GM21529 (cell line): Measurements from ENCODE around the gene CSF3R.
"Not testable (repeated sequence)": the region's sequence is repeated elsewhere in the genome, so short reads cannot be mapped to it uniquely, and the experiment has no call there.

Experiments used
- ATAC-seq: cut with Tn5 transposase; IDR thresholded peaks from one replicate; pipeline ENCODE4 v1.9.1; 2021; ENCODE audit not compliant: unreplicated experiment

Gene CSF3R

DNA sequence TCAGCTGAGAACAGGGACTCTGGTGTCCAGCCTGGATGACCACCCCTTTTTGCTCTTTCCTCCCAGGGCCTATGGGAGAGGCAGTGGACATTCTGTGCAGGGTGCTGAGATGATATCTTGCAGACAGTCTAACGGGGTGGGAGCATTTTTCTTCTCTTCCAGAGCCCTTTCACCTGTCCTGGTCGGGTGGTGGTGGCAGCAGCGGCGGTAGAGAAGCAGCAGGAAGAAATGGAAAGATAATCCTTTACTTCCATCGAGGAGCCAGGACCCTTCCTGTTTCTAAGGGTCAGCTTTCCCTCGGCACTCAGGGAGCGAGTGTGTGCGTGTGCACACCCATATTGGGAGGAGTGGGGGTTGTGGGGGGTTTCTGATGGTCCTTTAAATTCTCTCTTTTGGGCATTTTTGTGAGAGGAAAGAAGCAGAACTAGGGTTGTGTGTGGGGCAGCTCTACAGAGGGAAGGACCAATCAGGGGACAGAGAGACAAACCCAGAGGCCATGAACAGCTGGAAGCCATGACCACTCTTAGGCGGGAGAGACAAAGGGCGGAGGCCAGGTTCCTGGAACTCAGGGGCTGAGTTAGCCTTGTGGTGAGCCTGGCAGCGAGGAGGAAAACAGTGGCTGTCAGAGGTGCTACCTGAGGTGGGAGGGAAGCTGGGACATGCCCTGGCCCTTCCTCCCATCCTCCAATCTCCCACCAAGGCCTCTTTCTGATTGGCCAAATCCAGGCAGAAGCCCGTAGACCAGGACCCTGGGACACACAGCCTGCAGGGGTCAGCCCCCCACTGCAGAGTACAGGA, 31.2 kb upstream of the CSF3R start:
- ATAC-seq: no peak

DNA sequence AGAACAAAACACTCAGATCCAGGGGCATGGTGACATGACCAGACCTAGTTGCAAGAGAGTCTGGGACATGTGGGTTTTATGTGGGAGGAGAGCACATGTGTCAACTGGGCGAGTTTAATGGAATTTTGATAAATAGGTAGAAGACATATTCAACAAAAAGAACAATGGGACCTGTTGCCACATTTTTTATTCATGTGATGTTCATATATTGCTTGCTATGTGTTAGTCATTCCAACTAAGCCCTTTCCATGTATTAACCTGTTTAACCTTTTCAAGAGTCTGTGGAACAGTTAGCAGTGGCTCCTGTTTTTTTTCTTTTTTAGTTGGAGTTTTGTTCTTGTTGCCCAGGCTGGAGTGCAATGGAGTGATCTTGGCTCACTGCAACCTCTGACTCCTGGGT, 30.1 kb upstream of the CSF3R start:
- no peak for ATAC-seq

DNA sequence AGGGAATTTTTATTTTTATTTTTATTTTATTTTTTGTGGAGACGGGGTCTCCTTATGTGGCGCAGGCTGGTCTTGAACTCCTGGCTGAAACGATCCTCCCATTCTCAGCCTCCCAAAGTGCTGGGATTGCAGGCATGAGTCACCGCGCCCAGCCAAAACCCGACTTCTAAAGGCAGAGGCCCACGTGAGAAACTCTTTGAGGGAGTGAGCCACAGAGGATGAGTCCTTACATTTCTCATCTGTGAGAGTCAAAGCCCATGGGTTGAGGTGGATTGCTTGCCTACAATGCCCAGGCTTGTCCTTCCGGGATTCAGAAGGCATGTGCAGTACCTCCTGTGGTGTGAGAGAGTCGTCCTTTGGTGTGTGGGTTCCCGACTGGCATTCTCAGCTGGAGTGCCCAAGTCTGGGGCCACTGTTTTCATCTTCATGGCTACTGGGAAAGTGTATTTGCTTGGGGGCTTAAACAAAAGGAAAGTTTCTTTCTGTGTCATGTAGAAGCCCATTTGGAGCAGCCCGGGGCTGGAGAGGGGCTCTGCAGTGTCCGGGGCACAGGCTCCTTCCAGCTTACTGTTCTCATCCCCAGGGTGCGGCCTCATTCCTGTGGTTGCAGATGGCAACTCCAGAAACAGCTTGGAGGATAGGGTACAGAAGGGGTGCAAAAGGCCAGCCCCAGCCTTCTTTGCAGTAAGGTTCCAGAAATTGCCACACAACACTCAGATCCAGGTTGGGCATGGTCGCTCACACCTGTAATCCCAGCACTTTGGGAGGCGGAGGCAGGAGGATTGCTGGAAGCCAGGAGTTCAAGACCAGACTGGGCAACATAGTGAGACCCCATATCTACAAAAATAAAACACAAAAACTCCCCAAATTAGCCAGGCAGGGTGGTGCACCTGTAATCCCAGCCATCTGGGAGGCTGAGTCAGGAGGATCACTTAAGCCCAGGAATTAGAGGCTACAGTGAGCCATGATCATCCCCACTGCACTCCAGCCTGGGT, 29.4 kb upstream of the CSF3R start:
- no peak for ATAC-seq

DNA sequence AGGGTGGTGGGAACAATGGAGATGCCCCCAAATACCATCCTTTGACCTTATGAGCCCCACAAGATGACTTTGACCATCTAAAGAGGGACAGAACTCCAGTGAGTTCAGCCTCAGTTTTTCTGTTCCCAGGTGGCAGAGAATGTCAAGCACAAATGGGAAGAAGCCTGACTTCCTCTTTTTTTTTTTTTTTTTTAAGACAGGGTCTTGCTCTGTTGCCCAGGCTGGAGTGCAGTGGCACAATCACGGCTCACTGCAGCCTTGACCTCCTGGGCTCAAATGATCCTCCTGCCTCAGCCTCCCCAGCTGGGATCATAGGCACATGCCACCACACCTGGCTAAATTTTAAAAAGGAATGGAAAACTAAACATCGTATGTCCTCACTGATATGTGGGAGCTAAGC, 28.5 kb upstream of the CSF3R start:
- not testable (repeated sequence) for ATAC-seq

DNA sequence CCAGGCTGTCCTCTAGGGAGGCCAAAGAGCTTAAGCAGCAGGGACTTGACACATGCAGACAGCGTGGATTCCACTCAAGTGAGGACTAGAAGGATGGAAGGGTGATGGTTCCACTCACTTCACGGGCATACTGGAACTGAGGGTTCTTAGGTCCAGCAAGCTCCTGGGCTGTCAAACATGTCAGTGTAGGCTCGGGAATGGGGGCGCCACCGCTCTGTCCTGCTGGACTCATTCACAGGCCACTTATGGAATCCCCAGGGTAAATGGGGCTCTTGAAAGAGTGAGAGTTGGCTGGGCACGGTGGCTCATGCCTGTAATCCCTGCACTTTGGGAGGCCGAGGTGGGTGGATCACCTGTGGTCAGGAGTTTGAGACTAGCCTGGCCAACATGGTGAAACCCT, 27.7 kb upstream of the CSF3R start:
- ATAC-seq: no peak

DNA sequence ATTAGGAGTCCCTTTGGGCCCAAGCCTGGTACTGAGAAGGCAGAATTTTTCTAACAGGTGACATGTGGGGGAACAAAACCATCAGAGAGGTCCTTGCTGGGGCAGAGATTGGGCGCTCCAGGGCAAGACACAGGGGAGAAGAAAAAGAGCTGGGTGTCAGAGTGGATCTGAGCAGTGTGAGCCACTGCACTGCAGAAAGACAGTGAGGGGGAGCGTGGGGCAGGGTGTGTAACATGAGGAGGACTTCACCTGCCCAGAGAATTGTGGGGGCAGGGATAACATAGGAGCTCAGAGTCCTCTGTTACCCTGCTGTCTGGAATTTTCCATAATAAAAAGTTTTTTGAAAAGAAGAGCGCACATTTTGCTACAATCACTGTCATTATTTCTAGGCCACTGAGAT, 25.5 kb upstream of the CSF3R start:
- no peak for ATAC-seq

DNA sequence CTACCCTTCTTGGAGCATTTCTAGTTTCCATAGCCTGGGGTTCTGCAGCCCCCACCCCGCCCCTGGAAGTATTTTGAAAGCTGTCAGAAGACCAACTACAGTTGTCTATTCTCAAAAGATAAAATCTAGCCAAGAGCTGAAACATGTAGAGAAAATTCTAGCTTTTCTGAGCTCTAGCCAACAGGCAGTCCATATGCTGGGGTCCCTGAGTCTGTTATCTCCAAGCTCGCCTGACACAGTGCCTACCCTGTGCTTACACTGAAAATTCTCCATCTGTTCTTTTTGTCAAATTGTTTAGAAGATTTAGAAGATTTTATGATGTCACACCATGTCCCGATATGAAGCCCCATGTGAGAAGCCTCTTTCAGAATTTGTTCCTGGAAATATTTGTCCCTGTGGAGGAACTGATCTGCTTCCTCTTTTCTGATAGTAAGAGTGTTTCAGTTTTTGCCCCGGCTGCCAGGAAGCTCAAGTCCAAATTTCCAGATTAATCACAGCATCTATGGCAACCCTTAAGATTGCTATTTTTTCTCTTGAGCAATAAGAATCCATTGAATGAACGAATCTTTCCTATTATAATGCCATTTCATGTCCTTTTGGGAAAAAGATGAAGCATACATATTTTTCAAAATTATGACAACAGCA, 23.7 kb upstream of the CSF3R start:
- ATAC-seq: no peak

DNA sequence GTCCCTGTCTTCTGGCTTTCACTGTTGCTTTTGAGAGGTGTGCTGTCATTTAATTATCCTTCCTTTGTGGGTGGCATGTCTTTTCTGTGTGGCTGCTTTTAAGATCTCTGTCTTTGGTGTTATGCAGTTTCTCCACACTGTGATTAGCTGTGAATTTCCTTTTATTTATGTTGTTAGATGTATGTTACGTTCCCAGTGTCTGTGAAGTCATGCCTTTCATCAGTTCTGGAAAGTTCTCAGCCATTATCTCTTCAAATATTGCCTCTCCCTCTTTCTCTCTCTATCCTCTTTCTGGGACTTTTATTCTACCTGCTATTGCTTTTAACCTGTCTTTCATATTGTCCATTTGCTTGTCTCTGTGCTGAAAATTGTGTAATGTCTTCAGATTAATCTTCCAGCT, 21.0 kb upstream of the CSF3R start:
- ATAC-seq: no peak

DNA sequence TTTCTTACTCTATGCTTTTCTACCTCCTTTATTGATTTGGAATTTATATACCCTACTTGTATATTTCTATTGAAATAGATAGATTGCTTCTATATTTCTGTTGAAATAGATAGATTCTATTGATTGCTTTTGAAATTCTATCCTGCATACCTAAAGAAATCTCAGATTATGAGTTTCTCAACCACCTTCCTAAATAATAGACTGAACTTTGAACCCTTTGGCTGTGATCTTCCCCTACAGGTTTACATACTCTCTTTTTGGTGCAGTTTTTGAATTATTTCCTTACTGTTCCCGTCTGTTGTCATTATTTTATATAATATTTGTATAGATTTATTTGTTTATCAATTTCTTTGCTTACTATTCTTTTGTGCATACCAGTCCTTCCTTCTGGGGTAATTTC, 20.4 kb upstream of the CSF3R start:
- no peak for ATAC-seq

DNA sequence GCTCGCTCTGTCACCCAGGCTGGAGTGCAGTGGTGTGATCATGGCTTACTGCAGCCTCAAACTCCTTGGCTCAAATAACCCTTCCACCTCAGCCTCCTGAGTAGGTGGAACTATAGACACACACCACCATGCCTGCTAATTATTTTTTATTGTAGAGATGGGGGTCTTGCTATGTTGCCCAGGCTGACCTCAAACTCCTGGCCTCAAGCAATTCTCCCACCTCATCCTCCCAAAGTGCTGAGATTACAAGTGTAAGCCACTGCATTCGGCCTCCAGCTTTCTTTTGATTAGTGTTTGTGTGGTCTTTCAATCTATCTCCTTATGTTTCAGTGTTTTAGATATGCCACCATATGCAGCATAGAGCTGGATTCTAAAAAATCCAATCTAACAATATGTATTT, 19.9 kb upstream of the CSF3R start:
- no peak for ATAC-seq

DNA sequence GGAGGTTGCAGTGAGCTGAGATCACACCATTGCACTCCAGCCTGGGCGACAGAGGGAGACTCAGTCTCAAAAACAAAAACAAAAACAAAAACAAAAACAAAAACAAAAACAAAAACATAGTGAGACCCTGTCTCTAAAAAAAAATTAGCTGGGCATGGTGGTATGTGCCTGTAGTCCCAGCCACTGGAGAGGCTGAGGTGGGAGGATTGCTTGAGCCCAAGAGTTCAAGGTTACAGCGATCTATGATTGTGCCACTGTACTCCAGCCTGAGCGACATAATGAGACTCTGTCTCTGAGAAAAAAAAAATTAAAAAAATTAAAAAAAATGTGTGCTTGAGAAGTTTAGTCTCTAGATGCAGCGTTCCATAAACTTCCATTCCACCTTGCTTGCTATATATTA, 19.2 kb upstream of the CSF3R start:
- not testable (repeated sequence) for ATAC-seq

DNA sequence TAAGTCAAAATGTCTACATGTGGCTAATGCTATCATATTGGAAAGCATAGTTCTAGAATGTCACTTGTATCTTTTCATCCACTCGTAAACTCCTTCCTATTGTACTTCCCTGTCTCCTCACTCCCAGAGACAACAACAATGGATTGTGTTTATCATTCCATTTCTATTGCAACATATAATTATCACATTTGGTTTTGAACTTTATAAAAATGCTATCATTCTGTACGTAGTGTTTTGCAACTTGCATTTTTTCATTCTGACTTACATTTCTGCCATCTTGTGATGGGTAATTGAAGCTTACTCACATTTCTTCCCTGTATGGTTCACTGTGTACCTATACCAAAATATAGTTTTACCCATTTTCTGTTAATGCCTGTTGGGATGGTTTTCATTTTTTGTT, 14.5 kb upstream of the CSF3R start:
- ATAC-seq: no peak

DNA sequence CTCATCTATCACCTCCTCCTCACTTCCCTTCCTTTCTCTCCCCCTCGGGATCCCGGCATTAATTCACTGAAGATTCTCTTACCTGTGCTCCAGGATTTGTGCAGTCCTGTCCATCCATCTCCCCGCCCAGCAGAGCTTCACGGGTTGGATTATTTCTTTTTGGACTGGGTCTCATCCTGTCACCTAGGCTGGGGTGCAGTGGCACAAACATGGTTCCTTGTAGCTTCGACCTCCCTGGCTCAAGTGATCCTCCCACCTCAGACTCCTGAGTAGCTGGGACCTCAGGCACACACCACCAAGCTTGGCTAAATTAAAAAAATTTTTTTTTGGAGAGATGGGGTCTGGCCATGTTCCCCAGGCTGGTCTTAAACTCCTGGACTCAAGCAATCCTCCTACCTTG, 12.3 kb upstream of the CSF3R start:
- ATAC-seq: no peak

DNA sequence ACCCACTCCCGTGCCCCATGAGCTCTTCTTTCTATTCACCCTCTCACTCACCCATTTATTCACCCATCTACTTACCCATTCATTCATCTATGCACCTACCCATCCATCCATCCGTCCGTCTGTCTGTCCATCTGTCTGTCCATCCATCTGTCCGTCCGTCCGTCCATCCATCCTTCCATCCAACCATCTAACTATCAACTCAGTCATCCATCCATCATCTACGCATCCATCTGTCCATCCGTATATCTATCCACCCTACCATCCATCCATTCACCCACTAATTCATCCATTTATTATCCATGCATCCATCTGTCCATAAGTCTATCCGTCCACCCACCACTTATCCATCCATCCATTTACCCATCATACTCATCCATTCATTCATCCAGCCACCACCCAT, 10.8 kb upstream of the CSF3R start:
- no peak for ATAC-seq

DNA sequence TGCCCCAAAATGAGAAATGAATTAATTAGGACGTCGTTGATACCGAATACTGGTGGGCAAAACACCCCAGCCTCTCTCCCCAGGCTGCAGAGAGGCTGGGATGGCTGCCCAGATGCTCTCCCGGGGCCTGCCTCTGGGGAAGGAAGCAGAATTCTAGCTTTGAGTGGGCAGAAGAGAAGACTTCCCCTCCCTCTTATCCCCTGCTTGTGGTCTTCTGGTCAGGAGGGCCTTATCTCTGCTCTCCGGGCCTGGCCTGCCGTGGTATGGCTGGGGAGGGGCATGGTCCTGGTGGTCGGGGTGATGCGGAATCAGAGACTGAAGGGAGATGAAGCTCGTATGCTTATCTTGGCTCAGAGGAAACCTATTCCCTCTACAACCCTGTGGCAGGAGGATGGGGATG, 9.8 kb upstream of the CSF3R start:
- no peak for ATAC-seq

DNA sequence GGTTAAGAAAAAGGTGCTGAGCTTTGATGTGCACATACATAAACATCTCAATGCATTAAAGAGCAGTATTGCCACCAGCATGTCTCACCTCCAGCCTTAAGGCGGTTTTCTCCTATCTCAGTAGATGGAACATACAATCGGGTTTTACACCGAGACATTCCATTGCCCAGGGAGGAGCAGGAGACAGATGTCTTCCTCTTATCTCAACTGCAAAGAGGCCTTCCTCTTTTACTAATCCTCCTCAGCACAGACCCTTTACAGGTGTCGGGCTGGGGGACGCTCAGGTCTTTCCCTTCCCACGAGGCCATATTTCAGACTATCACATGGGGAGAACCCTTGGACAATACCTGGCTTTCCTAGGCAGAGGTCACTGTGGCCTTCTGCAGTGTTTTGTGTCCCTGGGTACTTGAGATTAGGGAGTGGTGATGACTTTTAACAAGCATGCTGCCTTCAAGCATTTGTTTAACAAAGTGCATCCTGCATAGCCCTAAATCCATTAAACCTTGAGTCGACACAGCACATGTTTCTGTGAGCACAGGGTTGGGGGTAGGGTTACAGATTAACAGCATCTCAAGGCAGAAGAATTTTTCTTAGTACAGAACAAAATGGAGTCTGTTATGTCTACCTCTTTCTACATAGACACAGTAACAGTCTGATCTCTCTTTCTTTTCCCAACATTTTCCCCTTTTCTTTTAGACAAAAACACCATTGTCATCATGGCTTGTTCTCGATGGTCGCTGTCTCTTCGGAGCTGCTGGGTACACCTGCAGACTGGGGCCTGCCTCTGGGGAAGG, 6.7 kb upstream of the CSF3R start:
- not testable (repeated sequence) for ATAC-seq

DNA sequence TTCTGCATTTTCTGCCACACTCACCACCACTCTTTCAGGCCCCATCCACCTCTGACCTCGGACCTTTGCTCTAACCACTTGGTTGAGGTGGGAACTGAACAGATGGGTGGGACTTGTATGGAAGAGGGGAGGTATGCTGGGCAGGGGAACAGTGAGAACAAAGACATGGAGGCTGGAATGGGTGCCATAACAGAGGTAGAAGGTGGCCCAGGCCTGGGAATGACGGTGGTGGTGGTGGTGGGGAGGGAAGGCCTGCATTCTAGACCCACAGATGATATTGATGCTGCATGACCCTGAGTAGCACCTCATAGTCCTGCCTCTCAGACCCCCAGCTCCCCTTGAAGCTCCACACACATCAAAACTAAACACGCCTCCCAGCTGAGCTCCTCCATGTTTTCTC, 5.2 kb upstream of the CSF3R start:
- ATAC-seq: no peak

DNA sequence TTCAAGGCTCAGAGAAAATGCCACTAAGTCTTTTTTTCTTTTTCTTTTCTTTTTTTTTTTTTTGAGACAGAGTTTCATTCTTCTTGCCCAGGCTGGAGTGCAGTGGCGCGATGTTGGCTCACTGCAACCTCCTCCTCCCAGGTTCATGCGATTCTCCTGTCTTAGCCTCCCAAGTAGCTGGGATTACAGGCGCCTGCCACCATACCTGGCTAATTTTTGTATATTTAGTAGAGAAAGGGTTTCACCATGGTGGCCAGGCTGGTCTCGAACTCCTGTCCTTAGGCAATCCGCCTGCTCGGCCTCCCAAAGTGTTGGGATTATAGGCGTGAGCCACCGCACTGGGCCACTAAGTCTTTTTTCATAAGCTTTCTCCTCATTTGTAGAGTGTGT, 4.6 kb upstream of the CSF3R start:
- not testable (repeated sequence) for ATAC-seq

DNA sequence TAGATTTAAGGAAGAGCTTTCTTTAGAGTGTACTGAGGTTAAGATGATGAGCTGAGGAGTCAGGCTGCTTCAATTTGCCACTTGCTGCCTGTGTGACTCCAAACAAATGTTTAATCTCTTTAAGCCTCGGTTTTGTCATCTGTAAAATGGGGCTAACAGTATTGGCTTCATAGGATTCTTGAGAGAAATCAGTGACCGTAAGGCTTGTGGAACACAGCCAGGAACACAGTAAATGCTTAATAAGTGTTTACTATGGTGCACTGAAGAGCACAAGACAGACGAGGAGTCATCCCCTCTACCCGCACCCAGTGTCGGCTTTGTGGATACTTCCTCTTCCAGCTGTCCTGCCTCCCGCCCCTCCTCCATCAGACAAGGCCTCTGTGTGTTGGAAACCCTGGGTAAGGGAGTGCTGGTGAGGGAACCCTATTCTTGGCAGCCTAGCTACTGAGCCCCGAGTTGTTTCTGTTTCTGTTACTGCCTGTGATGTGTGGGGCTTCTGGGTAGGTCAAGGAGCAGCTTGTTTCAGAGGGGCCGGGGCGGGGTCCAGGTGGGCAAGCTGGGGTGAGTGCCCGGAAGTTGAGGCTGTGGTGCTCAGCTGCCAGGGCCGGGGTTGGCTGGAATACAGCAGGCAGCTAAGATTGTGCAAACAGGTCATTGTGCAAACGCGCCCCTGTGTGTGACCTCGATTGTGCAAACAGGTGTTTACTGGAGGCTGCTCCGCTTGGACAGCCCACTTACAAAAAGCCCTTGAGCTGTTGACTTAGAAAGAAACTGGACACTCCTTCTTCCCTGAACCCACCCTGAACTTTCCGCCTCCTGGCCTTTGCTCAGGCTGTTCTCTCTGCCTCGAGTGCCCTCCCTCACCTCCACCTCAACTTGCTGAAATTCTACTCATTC, 4.0 kb upstream of the CSF3R start:
- ATAC-seq: no peak

DNA sequence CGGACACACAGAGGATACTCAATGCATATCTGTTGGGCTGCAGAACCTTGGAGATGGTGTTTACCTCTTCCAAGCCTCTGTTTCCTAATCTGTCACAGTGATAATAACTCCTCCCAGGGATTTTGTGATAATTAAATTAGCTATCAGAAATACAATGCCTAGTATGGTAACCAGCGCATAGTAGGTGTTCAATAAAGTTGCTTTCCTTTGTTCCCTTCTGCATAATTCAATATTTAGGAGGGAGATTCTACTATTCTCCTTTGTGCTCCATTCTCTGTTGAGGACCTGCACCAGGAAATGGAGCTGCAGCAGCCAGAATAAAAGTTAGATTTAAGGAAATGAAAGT, 3.4 kb upstream of the CSF3R start:
- no peak for ATAC-seq
